K562 (cell line): ENCODE data around the gene GPS2. TPM values are rescaled to one million over a fixed set of nuclear protein-coding genes. Genes with fewer than 3 reads are reported as not detected.

ENCODE experiments used
- ARID3B ChIP-seq: fragments of 250-450 bp; sonication (Bioruptor Pico); IDR thresholded peaks from 2 replicates; pipeline ENCODE4 v1.4.0; 2020; ENCODE audit warnings: borderline replicate concordance
- JUND ChIP-seq, 2 experiments: IDR thresholded peaks; 2 replicates in 1 of 2; 3 replicates in 1 of 2; pipeline ENCODE4 v1.6.1; 2011; ENCODE audit warnings: borderline replicate concordance in 2 of 2, low read depth in 2 of 2, low read length in 2 of 2, improper control_type of control experiment in 1 of 2, missing biosample characterization in 1 of 2, missing genetic modification characterization in 1 of 2, missing genetic modification reagents in 1 of 2
- LARP7 ChIP-seq: fragments of 450-650 bp; IDR thresholded peaks from 2 replicates; pipeline ENCODE4 v1.6.1; 2016
- NCOA1 ChIP-seq: fragments of 450-650 bp; IDR thresholded peaks from 2 replicates; pipeline ENCODE4 v1.6.1; 2016; ENCODE audit warnings: low read depth
- NFE2L1 ChIP-seq: fragments of 450-650 bp; IDR thresholded peaks from 2 replicates; pipeline ENCODE4 v1.6.1; 2016; ENCODE audit warnings: missing genetic modification characterization, low read depth, mild to moderate bottlenecking, missing compliant biosample characterization, moderate library complexity, borderline replicate concordance
- NFIX ChIP-seq: fragments of 250-450 bp; sonication (Bioruptor Pico); IDR thresholded peaks from 2 replicates; pipeline ENCODE4 v1.4.0; 2020; ENCODE audit warnings: low read depth, mild to moderate bottlenecking, moderate library complexity
- NFRKB ChIP-seq: fragments of 450-650 bp; IDR thresholded peaks from 2 replicates; pipeline ENCODE4 v1.6.1; 2016; ENCODE audit warnings: low read depth
- PHF20 ChIP-seq: fragments of 450-650 bp; IDR thresholded peaks from 2 replicates; pipeline ENCODE4 v1.6.1; 2018; ENCODE audit not compliant: partially characterized antibody
- PHF8 ChIP-seq: fragments of 200-600 bp; sonication (generic); IDR thresholded peaks from 2 replicates; pipeline ENCODE4 v1.6.1; 2012; ENCODE audit warnings: mixed run types, mild to moderate bottlenecking, inconsistent platforms, low read length, moderate library complexity, borderline replicate concordance
- POLR2G ChIP-seq: fragments of 200-400 bp; formaldehyde crosslinking; IDR thresholded peaks from 2 replicates; pipeline ENCODE4 v1.6.1; 2017; ENCODE audit warnings: low read depth, mild to moderate bottlenecking, antibody characterized with exemption, low read length, moderate library complexity
- TAF1 ChIP-seq: IDR thresholded peaks from 2 replicates; pipeline ENCODE4 v1.6.1; 2011; ENCODE audit warnings: mild to moderate bottlenecking, low read length, moderate library complexity; ENCODE audit not compliant: insufficient read depth, control insufficient read depth, severe bottlenecking; ENCODE audit errors: extremely low read depth
- ZBTB40 ChIP-seq, 2 experiments: fragments of 450-650 bp in 1 of 2; sonication (generic) in 1 of 2; formaldehyde crosslinking in 1 of 2; IDR thresholded peaks; 2 replicates each; pipeline versions ENCODE4 v1.7.1 to v1.9.0; 2016 to 2022; ENCODE audit warnings: inconsistent platforms in 1 of 2, mild to moderate bottlenecking in 1 of 2, missing genetic modification reagents in 1 of 2
- ZNF263 ChIP-seq: sonication (generic); formaldehyde crosslinking; IDR thresholded peaks from 2 replicates; pipeline ENCODE4 v1.8.0; 2022; ENCODE audit warnings: mild to moderate bottlenecking, missing genetic modification reagents, borderline replicate concordance
- ZNF311 ChIP-seq: fragments of 250-450 bp; sonication (Bioruptor Pico); IDR thresholded peaks from 2 replicates; pipeline ENCODE4 v1.4.0; 2020; ENCODE audit warnings: mild to moderate bottlenecking, moderate library complexity
- ZNF589 ChIP-seq: fragments of 200-800 bp; sonication (Bioruptor generic); IDR thresholded peaks from 2 replicates; pipeline ENCODE4 v1.6.1; 2016; ENCODE audit warnings: low read depth, missing genetic modification characterization, missing compliant biosample characterization
- polyA plus RNA-seq, 8 experiments: library from polyadenylated mRNA; depleted of rRNA in 4 of 8; stranded (reverse) in 5 of 8; unstranded in 3 of 8; fragments of >200 nt; fragmentation: Nextera tagmentation in 2 of 8; fragmentation: Illumina TruSeq in 1 of 8; extraction: Ambion mirVana in 2 of 8; extraction: Trizol in 1 of 8; gene quantifications; 2 replicates each; pipeline versions ENCODE4 v1.2.1 to v1.2.3, GENCODE V29; 2011 to 2014; ENCODE audit warnings: inconsistent platforms in 1 of 8, missing spikeins in 1 of 8
- total RNA-seq, 7 experiments: library from RNA; depleted of rRNA in 6 of 7; stranded (reverse); fragments of >200 nt in 6 of 7; fragmentation: Illumina TruSeq in 2 of 7; extraction: Trizol in 2 of 7; gene quantifications; 2 replicates each; pipeline versions ENCODE4 v1.2.1 to v1.2.3, GENCODE V29; 2011 to 2021; ENCODE audit warnings: low replicate concordance in 1 of 7

GPS2 gene
- total and polyA plus RNA-seq, 9 of the 15 experiments (the other 6 are each of a cell fraction or from before 2014, with no cell fraction given), result 18.3 to 75.7 (median 37.0) TPM

- peak; percentile 39 for TF ChIP-seq TAF1
- no peak for TF ChIP-seq ARID3B (CRISPR knock-in tag)
- peak; percentile 50 for TF ChIP-seq PHF20
- no peak for TF ChIP-seq ZNF311 (CRISPR knock-in tag)
- TF ChIP-seq PHF8, result peak; percentile 49; the same call in 1 of the 2 replicates
- no peak for TF ChIP-seq ZNF589 (CRISPR knock-in tag)
- no peak for TF ChIP-seq NFE2L1 (tag)
- TF ChIP-seq JUND (IDR thresholded peaks at IDR 0.05; ENCODE audit: borderline replicate concordance, low read depth, low read length), result no peak
- TF ChIP-seq JUND (tag; IDR thresholded peaks at IDR 0.05; ENCODE audit: borderline replicate concordance, low read depth, low read length), result no peak
- TF ChIP-seq NCOA1, result peak; percentile 37; the same call in 1 of the 2 replicates
- peak; percentile 57 for TF ChIP-seq ZBTB40 (IDR thresholded peaks at IDR 0.05)
- TF ChIP-seq ZBTB40 (CRISPR knock-in tag; IDR thresholded peaks at IDR 0.05), result no peak
- TF ChIP-seq NFRKB, result 0 out of 2 replicates have a peak, but pooled peaks have one; percentile 70
- 0 out of 2 replicates have a peak, but pooled peaks have one; percentile 42 for TF ChIP-seq LARP7
- TF ChIP-seq ZNF263 (CRISPR knock-in tag), result peak; percentile 75
- no peak for TF ChIP-seq NFIX (CRISPR knock-in tag)
- peak; percentile 23; the same call in 1 of the 2 replicates for TF ChIP-seq POLR2G
Measured at GRCh38 chr17:7262935-7263800, 52.0 kb downstream of the GPS2 start (continued).
